ENCODE results near the gene IGFBP6.
"Not testable (repeated sequence)": the region's sequence is repeated elsewhere in the genome, so short reads cannot be mapped to it uniquely, and the experiment has no call there.

The IGFBP6 gene

DNA sequence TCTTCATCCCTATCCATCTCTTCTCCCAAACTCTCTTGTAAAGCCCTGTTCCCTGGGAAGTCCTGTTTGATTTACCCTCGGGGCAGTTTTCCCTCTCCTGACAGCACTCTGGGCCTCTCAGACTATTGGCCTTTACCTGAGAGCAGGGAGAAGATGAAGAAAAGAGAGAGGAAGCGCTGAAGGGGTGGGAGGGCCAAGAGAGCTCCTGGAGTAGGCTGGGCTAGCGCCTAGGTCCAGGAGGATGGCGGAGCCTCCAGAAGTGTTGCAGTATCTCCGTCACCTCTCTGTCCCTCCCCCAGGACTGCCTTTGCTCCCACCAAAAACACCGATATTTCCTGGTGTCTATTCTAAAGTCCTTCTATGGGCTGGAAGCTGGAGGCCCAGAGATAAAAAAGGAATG lies 5.7 kb upstream of the IGFBP6 start:
- no peaks in the 10 kb centered on the region for H3K79me2 ChIP-seq (ENCODE audit: insufficient read depth, low read length)
- no peak overlapping the region for H2AFZ ChIP-seq (ENCODE audit: low read length)
- H3K27me3 ChIP-seq (ENCODE audit: insufficient read depth, low read length): 0 out of 2 replicates have a peak, but pooled peaks cover 6% of the 10 kb centered on the region
- no peak overlapping the region for H3K9ac ChIP-seq (ENCODE audit: low read length)
- H3K9me2 ChIP-seq (ENCODE audit: low read depth, low read length): no peaks in the 10 kb centered on the region
- no peaks in the 10 kb centered on the region for H4K20me1 ChIP-seq (ENCODE audit: insufficient read depth, low read length)
- H3K4me1 ChIP-seq (ENCODE audit: insufficient read depth, low read length, severe bottlenecking): no peaks in the 10 kb centered on the region
- TF ChIP-seq EZH2 (IDR thresholded peaks at IDR 0.05; ENCODE audit: borderline replicate concordance, low read length): no peak
- TF ChIP-seq, protein P1, sequence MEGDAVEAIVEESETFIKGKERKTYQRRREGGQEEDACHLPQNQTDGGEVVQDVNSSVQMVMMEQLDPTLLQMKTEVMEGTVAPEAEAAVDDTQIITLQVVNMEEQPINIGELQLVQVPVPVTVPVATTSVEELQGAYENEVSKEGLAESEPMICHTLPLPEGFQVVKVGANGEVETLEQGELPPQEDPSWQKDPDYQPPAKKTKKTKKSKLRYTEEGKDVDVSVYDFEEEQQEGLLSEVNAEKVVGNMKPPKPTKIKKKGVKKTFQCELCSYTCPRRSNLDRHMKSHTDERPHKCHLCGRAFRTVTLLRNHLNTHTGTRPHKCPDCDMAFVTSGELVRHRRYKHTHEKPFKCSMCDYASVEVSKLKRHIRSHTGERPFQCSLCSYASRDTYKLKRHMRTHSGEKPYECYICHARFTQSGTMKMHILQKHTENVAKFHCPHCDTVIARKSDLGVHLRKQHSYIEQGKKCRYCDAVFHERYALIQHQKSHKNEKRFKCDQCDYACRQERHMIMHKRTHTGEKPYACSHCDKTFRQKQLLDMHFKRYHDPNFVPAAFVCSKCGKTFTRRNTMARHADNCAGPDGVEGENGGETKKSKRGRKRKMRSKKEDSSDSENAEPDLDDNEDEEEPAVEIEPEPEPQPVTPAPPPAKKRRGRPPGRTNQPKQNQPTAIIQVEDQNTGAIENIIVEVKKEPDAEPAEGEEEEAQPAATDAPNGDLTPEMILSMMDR (IDR thresholded peaks at IDR 0.05; ENCODE audit: low read length): no peak
- H3K36me3 ChIP-seq (ENCODE audit: insufficient read depth, low read length): no peaks in the 10 kb centered on the region
- H3K27ac ChIP-seq (ENCODE audit: low read depth, low read length, poor library complexity, severe bottlenecking): no peak overlapping the region
- H3K9me3 ChIP-seq (ENCODE audit: low read length): no peaks in the 10 kb centered on the region
- H3F3A ChIP-seq (ENCODE audit: insufficient read depth, low read length): no peaks in the 10 kb centered on the region
- H3K4me3 ChIP-seq (ENCODE audit: low read depth, low read length, poor library complexity, severe bottlenecking): no peak overlapping the region
- no peak overlapping the region for H3K4me2 ChIP-seq (ENCODE audit: low read length)

DNA sequence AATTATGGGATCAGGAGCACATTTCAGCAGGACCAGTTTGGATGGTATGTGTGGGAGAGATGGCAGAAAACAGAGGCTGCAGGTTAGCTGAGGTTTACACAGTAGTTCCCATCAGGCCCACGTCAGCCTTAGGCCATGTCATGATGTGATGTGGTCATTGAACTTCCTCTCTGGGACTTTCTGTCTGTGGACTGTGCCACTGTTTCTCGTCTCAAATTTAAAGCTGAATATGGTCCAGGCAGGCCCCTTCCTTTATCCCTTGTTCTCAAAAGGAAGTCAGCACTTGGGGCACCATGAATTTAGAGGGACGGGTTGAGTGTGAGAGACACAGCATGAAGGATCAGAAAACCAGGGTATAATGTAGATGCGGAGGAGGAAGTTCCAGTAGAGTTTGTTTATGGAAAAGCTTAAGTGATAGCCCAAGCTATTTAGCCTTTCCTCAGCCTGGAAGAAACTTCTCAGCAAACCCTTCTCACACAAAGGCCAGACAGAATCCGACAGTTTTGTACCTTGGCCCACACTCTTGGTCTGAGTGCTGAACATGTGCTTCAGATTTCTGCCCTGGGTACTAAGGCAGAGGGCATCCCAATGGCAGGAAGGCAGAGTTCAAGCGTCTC lies 3.6 kb upstream of the IGFBP6 start:
- no peaks in the 10 kb centered on the region for H3K36me3 ChIP-seq (ENCODE audit: insufficient read depth, low read length)
- H3K4me2 ChIP-seq (ENCODE audit: low read length): no peak overlapping the region
- H3K27ac ChIP-seq (ENCODE audit: low read depth, low read length, poor library complexity, severe bottlenecking): no peak overlapping the region
- no peak overlapping the region for H2AFZ ChIP-seq (ENCODE audit: low read length)
- H3K4me3 ChIP-seq (ENCODE audit: low read depth, low read length, poor library complexity, severe bottlenecking): no peak overlapping the region
- H3K9me3 ChIP-seq (ENCODE audit: low read length): no peaks in the 10 kb centered on the region
- H3K4me1 ChIP-seq (ENCODE audit: insufficient read depth, low read length, severe bottlenecking): peaks cover 18% of the 10 kb centered on the region
- TF ChIP-seq, protein P1 (IDR thresholded peaks at IDR 0.05; ENCODE audit: low read length): no peak
- no peak for TF ChIP-seq EZH2 (IDR thresholded peaks at IDR 0.05; ENCODE audit: borderline replicate concordance, low read length)
- no peaks in the 10 kb centered on the region for H3K79me2 ChIP-seq (ENCODE audit: insufficient read depth, low read length)
- no peak overlapping the region for H3K9ac ChIP-seq (ENCODE audit: low read length)
- H3K27me3 ChIP-seq (ENCODE audit: insufficient read depth, low read length): peaks cover 5% of the 10 kb centered on the region; the same call in 1 of the 2 replicates
- no peaks in the 10 kb centered on the region for H4K20me1 ChIP-seq (ENCODE audit: insufficient read depth, low read length)
- H3F3A ChIP-seq (ENCODE audit: insufficient read depth, low read length): no peaks in the 10 kb centered on the region
- no peaks in the 10 kb centered on the region for H3K9me2 ChIP-seq (ENCODE audit: low read depth, low read length)

DNA sequence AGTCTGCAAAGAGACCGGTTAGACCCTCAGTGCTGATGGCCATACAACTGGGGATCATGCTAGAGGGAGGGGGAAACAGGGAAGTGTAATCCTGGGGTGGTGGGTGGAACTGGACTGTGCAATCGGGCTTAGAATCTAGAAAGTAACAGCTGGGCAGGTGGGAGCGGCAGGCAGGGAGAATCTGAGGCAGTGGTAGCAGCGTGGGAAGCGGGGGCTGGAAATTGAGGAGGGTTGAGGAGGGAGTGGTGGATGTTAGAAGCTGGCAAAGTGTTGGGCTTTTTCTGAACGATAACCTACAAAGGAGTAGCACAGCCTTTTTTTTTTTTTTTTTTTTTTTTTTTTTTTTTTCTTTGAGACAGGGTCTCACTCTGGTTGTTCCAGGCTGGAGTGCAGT lies 3.1 kb upstream of the IGFBP6 start:
- H3K36me3 ChIP-seq (ENCODE audit: insufficient read depth, low read length): no peaks in the 10 kb centered on the region
- H3K9ac ChIP-seq (ENCODE audit: low read length): no peak overlapping the region
- H3F3A ChIP-seq (ENCODE audit: insufficient read depth, low read length): no peaks in the 10 kb centered on the region
- no peak overlapping the region for H3K4me2 ChIP-seq (ENCODE audit: low read length)
- no peak overlapping the region for H3K4me3 ChIP-seq (ENCODE audit: low read depth, low read length, poor library complexity, severe bottlenecking)
- no peak overlapping the region for H2AFZ ChIP-seq (ENCODE audit: low read length)
- no peaks in the 10 kb centered on the region for H3K9me2 ChIP-seq (ENCODE audit: low read depth, low read length)
- no peaks in the 10 kb centered on the region for H4K20me1 ChIP-seq (ENCODE audit: insufficient read depth, low read length)
- TF ChIP-seq EZH2 (IDR thresholded peaks at IDR 0.05; ENCODE audit: borderline replicate concordance, low read length): no peak
- TF ChIP-seq, protein P1 (IDR thresholded peaks at IDR 0.05; ENCODE audit: low read length): no peak
- peaks cover 23% of the 10 kb centered on the region for H3K4me1 ChIP-seq (ENCODE audit: insufficient read depth, low read length, severe bottlenecking)
- no peaks in the 10 kb centered on the region for H3K79me2 ChIP-seq (ENCODE audit: insufficient read depth, low read length)
- no peak overlapping the region for H3K27ac ChIP-seq (ENCODE audit: low read depth, low read length, poor library complexity, severe bottlenecking)
- peaks cover 5% of the 10 kb centered on the region; the same call in 1 of the 2 replicates for H3K27me3 ChIP-seq (ENCODE audit: insufficient read depth, low read length)
- no peaks in the 10 kb centered on the region for H3K9me3 ChIP-seq (ENCODE audit: low read length)

DNA sequence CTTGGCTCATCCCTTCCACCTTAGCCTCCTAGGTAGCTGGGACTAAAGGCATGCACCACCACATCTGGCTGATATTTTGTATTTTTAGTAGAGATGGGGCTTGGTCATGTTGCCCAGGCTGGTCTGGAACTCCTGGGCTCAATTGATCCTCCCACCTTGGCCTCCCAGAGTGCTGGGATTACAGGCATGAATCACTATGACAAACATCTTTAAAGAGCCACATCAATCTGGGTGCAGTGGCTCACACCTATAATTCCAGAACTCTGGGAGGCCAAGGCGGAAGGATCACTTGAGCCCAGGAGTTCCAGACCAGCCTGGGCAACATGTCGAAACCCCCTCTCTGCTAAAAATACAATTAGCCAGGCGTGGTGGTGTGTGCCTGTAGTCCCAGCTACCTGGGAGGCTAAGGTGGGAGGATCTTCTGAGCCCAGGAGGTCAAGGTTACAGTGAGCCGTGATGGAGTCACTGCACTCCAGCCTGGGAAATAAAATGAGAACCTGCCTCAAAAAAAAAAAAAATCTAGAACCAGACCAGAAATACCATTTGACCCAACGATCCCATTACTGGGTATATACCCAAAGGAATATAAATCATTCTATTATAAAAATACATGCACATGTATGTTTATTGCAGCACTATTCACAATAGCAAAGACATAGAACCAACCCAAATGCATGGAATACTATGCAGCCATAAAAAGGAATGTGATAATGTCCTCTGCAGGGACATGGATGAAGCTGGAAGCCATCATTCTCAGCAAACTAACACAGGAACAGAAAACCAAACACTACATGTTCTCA lies 2.5 kb upstream of the IGFBP6 start:
- H3K4me2 ChIP-seq (ENCODE audit: low read length); H3K27me3 ChIP-seq (ENCODE audit: insufficient read depth, low read length); H2AFZ ChIP-seq (ENCODE audit: low read length); H3K4me3 ChIP-seq (ENCODE audit: low read depth, low read length, poor library complexity, severe bottlenecking); H3K9me2 ChIP-seq (ENCODE audit: low read depth, low read length); H3F3A ChIP-seq (ENCODE audit: insufficient read depth, low read length); H3K79me2 ChIP-seq (ENCODE audit: insufficient read depth, low read length); H4K20me1 ChIP-seq (ENCODE audit: insufficient read depth, low read length); H3K9ac ChIP-seq (ENCODE audit: low read length); H3K27ac ChIP-seq (ENCODE audit: low read depth, low read length, poor library complexity, severe bottlenecking); H3K36me3 ChIP-seq (ENCODE audit: insufficient read depth, low read length); H3K9me3 ChIP-seq (ENCODE audit: low read length): not testable (repeated sequence)
- H3K4me1 ChIP-seq (ENCODE audit: insufficient read depth, low read length, severe bottlenecking): peaks cover 23% of the 10 kb centered on the region

DNA sequence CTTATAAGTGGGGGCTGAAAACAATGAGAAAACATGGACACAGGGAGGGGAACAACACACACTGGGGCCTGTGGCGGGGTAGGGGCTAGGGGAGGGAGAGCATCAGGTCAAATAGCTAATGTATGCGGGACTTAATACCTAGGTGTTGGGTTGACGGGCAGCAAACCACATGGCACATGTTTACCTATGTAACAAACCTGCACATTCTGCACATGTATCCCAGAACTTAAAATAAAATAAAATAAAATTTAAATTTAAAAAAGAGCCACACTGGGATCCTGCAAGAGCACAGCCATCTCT lies 1.9 kb upstream of the IGFBP6 start:
- not testable (repeated sequence) for H3K9ac ChIP-seq (ENCODE audit: low read length); H3K36me3 ChIP-seq (ENCODE audit: insufficient read depth, low read length); H3K9me2 ChIP-seq (ENCODE audit: low read depth, low read length); H3K4me3 ChIP-seq (ENCODE audit: low read depth, low read length, poor library complexity, severe bottlenecking); H3K4me2 ChIP-seq (ENCODE audit: low read length); H3F3A ChIP-seq (ENCODE audit: insufficient read depth, low read length); H3K79me2 ChIP-seq (ENCODE audit: insufficient read depth, low read length); H3K9me3 ChIP-seq (ENCODE audit: low read length); H3K27ac ChIP-seq (ENCODE audit: low read depth, low read length, poor library complexity, severe bottlenecking); H4K20me1 ChIP-seq (ENCODE audit: insufficient read depth, low read length); H3K27me3 ChIP-seq (ENCODE audit: insufficient read depth, low read length); H2AFZ ChIP-seq (ENCODE audit: low read length)
- H3K4me1 ChIP-seq (ENCODE audit: insufficient read depth, low read length, severe bottlenecking): peaks cover 23% of the 10 kb centered on the region
